A549 treated with Hydrocortisone at 1 μM for 4 hours (cell line): ENCODE results near the gene MYBL2. TPM values are rescaled to one million over a fixed set of nuclear protein-coding genes. Genes with fewer than 3 reads are reported as not detected.

ENCODE experiments used
- total RNA-seq: library from RNA; stranded (reverse); fragments of 200-300 nt; extraction: Qiagen RNA extraction; gene quantifications from 5 replicates; pipeline ENCODE4 v1.2.3, GENCODE V29; 2022

The MYBL2 gene
- 76.0 to 80.6 TPM (median 80.0 TPM) in 5 replicates for total RNA-seq

DNA sequence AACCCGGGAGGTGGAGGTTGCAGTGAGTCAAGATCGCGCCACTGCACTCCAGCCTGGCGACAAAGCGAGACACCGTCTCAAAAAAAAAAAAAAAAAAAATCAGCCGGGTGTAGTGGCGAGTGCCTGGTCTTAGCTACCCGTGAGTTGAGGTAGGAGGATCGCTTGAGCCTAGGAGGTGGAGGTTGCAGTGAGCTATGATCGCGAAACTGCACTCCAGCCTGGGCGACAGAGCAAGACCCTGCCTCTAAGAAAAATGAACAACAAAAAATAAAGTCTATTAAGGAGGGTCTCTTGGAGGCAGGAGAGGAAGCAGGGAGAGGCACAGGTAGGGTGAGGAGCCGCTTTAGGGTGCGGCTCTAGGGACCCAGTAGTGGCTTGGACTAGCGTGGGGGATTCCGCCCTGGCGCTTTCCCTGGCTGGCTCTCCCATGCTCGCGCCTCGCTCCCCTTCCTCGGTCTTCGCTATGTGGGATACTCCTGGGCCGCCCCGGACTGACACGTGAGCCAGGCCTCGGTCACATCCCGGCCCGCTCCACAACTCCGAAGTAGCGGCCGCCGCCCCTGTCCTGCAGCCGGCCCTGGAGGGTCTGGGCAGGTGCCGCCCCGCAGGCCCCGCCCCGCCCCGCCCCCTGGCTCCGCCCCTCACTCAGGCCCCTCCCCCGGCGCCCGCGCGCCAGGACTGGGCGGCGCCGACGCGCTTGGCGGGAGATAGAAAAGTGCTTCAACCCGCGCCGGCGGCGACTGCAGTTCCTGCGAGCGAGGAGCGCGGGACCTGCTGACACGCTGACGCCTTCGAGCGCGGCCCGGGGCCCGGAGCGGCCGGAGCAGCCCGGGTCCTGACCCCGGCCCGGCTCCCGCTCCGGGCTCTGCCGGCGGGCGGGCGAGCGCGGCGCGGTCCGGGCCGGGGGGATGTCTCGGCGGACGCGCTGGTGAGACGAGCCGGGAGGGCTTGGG lies at the start of gene MYBL2:
TSS of gene MYBL2 (plus strand) at position 739 of the 953 bp plus-strand sequence. CDS start at position 909, 170 bp downstream.

GRCh38 chr20:43726811-43727338 lies 60.0 kb downstream of the MYBL2 start, which contains the start of gene GTSF1L:
TSS of gene GTSF1L (minus strand) at chr20:43727002. CDS start at chr20:43726694, 308 bp downstream.

Other genes with a start within 250 kb of the MYBL2 start
- gene SRSF6, start 209.2 kb upstream of the MYBL2 start, total RNA-seq, result 99.7 to 113 TPM (median 109 TPM) in 5 replicates
- gene L3MBTL1, start 159.4 kb upstream of the MYBL2 start, total RNA-seq, result 0.55 to 1.5 TPM (median 1.3 TPM) in 5 replicates
- 7.1 to 8.1 TPM (median 7.2 TPM) in 5 replicates for gene SGK2, start 108.1 kb upstream of the MYBL2 start, total RNA-seq
- 28.2 to 33.6 TPM (median 31.5 TPM) in 5 replicates for gene IFT52, start 76.2 kb upstream of the MYBL2 start, total RNA-seq
- not detected in 5 replicates for gene GTSF1L, start 59.9 kb downstream of the MYBL2 start, total RNA-seq
- gene TOX2, start 247.7 kb downstream of the MYBL2 start, total RNA-seq, result 10.6 to 14.3 TPM (median 14.2 TPM) in 5 replicates